NOMO-1 treated with dmso at 0.1 percent for 144 hours (cell line): ENCODE measurements around the gene CASP7.

Source experiments
- DNase-seq: peaks from one replicate; lab custom pipeline; 2025; ENCODE audit not compliant: unreplicated experiment; lab: John Stamatoyannopoulos, UW

The CASP7 gene

DNA sequence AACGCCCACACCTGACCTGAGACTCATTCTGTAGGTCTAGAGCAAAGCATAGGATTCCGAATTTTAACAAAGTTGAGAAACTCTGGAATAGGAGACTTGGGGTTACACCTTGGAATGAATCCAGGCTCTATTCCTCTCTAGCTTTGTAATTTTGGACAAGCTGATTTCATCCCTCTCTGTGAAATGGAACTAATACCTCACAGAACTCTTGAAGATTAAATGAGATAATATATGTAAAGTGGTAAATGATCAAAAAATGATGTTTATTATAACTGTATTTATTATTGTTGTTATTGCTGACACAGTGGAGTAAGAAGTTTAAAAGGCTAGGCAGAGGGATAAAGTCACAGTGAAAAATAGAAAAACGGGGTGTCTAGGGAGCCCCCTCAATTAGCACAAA lies 32.3 kb downstream of the CASP7 start:
- no peak for DNase-seq

GRCh38 chr10:113712755-113713639 lies 33.3 kb downstream of the CASP7 start:
- no peak for DNase-seq

GRCh38 chr10:113713640-113713982 lies 33.9 kb downstream of the CASP7 start:
- DNase-seq, result no peak

DNA sequence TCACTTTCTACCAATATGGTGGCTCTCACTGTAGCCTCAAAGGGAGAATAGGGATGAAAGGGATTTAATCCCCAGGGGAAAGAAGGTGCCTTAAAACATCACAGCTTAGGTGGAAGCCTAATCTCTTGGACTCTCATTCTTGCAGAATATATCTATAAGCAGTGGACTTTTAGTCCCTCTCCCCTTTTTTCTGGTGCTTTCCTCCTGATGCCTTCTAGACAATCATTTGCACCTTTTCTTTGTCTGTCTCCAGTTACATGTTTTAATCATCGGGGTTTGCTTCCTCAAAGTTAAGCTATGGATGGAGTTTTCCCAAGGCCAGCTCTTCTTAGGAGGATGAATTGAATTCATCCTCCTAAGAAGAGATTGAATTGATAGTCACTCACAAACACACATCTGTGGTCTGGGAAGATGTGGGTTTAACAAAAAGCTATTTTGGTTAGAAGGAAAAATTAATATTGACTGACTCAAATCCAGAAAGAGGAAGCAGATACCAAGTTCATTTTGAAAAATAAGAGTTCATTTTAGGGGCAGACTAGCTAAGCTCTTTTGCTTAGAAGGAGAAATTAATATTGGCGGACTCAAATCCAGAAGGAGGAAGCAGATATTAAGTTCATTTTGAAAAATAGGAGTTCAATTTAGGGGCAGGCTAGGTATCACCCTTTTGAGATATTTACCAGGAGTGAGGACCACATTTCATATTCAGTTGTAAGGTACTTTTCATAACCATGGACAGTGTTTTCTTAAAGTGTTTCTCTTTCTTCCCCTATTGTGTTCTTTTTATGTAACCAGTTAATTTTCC lies 36.6 kb downstream of the CASP7 start:
- peak; percentile 13 for DNase-seq

DNA sequence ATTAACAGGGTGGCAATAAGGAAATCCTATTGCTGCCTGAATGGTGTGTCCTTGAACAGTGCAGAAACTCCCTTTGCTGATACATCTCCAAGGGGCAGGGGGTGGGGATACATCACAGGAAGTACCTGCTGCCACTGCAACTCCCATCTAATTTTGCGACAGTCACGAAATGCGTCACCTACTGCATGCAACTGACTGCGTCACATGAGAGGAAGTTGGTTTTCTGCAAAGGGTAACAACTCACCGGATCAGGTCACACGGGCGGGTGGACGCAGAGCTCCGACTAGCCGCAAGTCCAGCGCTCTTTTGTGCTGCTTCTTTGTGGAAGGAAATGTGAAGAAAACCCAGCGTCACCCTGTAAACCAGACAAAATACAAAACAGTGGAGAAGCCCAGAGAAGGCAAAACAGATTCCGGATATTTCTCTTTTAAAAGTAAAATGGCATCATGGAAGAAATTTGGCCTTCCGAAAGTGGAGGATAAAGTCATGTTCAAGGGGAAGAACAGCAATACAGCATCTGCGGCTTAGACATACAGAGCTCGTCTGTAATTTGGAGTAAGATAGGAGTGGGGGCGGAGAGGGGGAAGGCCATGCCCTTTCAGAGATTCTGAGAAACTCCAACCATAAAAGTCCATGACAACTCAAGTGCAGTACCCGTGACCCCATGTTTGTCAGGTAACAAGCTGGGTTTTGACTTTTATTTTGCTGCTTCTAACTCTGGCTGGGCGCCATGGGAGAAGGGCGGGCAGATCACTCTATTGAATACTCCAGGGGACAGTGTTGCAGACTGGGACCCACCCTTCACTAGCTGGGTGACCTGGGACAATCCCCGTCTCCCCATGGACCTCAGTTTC lies 39.5 kb downstream of the CASP7 start:
- DNase-seq, result no peak

DNA sequence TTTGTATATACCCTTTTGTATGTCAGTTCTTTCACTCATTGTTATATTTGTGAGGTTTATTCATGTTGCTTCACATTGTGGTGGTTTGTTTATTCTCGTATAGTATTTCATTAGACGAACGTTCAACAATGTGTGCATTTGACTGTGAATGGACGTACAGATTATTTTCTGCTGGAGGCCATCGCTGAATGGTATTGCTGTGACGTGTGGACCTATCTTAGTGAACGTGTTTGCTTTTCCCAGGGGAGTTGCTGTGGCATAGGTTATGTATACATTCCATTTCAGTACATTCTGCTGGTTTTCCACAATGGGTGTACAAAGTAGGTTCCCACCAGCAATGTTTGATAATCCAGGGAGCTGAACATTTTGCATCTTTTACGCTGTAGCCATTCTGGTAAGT lies 40.7 kb downstream of the CASP7 start:
- DNase-seq, result no peak

GRCh38 chr10:113732160-113732881 lies 52.6 kb downstream of the CASP7 start:
- DNase-seq, result no peak

GRCh38 chr10:113732966-113733365 lies 53.3 kb downstream of the CASP7 start:
- no peak for DNase-seq

- no peak for DNase-seq
These were observed 53.9 kb downstream of the CASP7 start for GRCh38 chr10:113733635-113734034.

GRCh38 chr10:113735913-113736312 lies 56.2 kb downstream of the CASP7 start:
- no peak for DNase-seq

DNA sequence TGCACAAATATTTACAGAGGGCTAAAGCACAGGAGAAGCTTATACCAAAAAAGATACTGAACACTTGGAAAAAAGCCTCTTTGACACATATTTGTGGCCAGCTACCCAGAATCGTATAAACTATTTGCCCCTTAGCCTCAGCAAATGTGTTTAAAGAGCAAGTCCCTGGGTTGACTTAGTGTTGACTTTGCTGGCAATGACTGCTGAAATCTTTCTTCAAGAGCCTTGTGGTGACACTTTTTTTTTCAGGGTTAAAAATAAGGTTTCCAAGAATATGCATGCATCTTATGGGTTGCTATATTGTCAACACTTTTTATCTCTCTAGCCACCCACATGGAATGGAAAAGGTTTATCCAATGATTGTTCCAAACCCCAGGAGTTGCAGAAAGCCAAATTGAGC lies 56.9 kb downstream of the CASP7 start:
- no peak for DNase-seq

DNA sequence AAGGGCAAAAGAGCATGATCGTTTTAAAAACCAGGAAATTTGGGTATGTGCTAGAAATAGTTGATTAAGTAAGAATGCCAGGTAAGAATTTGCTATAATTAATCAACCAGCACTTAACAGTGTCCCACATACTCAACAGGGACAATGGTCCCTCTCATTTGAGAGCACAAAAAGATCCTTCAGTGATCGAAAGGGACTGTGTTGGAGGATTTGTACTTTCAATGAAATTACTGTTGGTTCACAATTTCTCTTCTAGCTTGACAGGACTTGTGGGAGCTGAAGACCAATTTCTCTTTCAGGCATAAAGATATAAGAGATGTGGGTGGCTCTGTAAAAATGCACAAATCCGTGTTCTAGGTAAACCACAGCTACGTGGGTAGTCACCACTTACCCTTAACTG lies 59.3 kb downstream of the CASP7 start:
- DNase-seq, result no peak

DNA sequence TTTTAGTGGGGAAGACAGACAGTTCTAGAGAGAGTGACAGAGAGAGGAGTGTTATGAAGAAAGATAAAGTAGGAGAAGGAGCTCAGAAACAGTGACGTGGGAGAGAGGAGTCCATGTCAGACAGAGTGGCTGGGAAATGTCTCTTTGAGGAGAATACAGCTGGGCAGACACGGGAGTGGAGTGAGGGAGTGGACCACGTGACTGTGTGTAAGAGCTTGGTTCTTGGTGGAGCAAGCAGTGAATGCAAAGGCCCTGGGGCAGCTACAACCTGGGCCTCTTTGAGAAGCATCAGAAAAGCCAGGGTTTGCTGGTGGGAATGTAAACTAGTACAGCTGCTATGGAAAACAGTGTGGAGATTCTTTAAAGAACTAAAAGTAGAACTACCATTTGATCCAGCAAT lies 59.9 kb downstream of the CASP7 start:
- no peak for DNase-seq

DNA sequence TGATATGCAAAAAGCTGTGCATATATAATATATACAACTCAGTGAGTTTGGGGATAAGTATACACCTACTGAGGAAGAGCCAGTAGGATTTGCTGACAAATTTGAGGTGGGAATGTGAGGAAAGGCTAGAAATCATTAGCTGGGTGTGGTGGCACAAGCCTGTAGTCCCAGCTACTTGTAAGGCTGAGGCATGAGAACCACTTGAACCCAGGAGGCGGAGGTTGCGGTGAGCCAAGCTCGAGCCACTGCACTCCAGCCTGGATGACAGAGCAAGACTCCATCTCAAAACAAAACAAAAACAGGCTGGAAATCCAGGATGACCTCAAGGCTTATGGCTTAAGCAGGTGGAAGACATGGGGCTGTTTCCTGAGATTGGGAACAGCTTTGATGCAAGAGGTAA lies 61.1 kb downstream of the CASP7 start:
- DNase-seq, result no peak

- DNase-seq, result no peak
These were observed 62.8 kb downstream of the CASP7 start for GRCh38 chr10:113742466-113742865.

GRCh38 chr10:113743594-113743993 lies 63.9 kb downstream of the CASP7 start:
- DNase-seq, result no peak

DNA sequence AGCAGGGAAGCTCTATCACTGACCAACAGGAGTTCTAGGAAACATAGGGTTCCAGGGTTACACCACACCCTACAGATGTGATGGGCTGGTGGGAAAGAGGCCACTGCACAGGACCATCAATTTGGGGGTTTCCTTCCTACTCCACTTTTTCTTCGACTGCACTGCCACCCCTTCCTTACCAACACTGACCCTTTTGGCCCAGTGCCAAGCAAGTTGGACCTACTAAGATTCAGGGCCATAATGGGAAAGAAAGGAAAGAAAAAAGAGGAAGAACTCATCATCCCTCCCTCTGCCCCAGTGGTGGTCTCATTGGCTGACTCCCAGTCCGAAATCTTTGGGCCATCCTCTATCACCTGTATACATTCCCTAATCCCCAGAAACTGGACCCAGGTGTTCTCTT lies 65.7 kb downstream of the CASP7 start:
- DNase-seq, result no peak

GRCh38 chr10:113746217-113746957 lies 66.7 kb downstream of the CASP7 start:
- no peak for DNase-seq

- no peak for DNase-seq
These were observed 71.5 kb downstream of the CASP7 start, which contains the start of gene PLEKHS1 for GRCh38 chr10:113751181-113751732. Gene PLEKHS1, plus strand, starts transcription at chr10:113751682. Its CDS starts 3,596 bp downstream, at chr10:113755278.

- no peak for DNase-seq
These were observed 72.8 kb downstream of the CASP7 start for GRCh38 chr10:113752553-113752952.
